Upper lobe of left lung (tissue), 4 donors: ENCODE measurements around the gene KHSRP.

Experiments
- POLR2A ChIP-seq, 4 donors: fragments of 450-650 bp; IDR thresholded peaks; one replicate each; pipeline ENCODE4 v1.5.1; 2016 to 2017; ENCODE audit warnings: antibody characterized with exemption in 4 of 4, mild to moderate bottlenecking in 2 of 4
- POLR2AphosphoS5 ChIP-seq, 2 donors: sonication (generic); formaldehyde crosslinking; IDR thresholded peaks; one replicate each; pipeline ENCODE4 v1.5.1; 2017; ENCODE audit warnings: antibody characterized with exemption in 2 of 2

GRCh38 chr19:6409346-6409745 is 15.3 kb downstream of the KHSRP start:
- TF ChIP-seq POLR2A (IDR thresholded peaks at IDR 0.05) (no peak), POLR2AphosphoS5 (IDR thresholded peaks at IDR 0.05) (no peak)
